HG03520 (cell line): ENCODE results near the gene MUTYH.

Source experiments
- ATAC-seq: cut with Tn5 transposase; IDR thresholded peaks from one replicate; pipeline ENCODE4 v1.9.1; 2021; ENCODE audit warnings: mild to moderate bottlenecking, moderate library complexity; ENCODE audit not compliant: unreplicated experiment

MUTYH gene

GRCh38 chr1:45351508-45351907, 11.3 kb upstream of the MUTYH start:
- ATAC-seq = no peak

- no peak for ATAC-seq
Observed at GRCh38 chr1:45348966-45349677, 8.9 kb upstream of the MUTYH start.

- ATAC-seq = no peak
Observed at GRCh38 chr1:45348609-45348965, 8.3 kb upstream of the MUTYH start.

GRCh38 chr1:45348020-45348419, 7.8 kb upstream of the MUTYH start:
- ATAC-seq = no peak

GRCh38 chr1:45346473-45346872, 6.2 kb upstream of the MUTYH start:
- no peak for ATAC-seq

- ATAC-seq = no peak
Observed at GRCh38 chr1:45345014-45345413, 4.8 kb upstream of the MUTYH start.

- ATAC-seq = no peak
Observed at GRCh38 chr1:45344499-45344898, 4.3 kb upstream of the MUTYH start.

- no peak for ATAC-seq
Observed at GRCh38 chr1:45340816-45341466, 701 bp upstream of the MUTYH start.

GRCh38 chr1:45337630-45338325, 2.5 kb downstream of the MUTYH start:
- ATAC-seq = no peak

- no peak for ATAC-seq
Observed at GRCh38 chr1:45335855-45336324, 4.3 kb downstream of the MUTYH start.

GRCh38 chr1:45334308-45335245, 5.7 kb downstream of the MUTYH start:
- no peak for ATAC-seq

GRCh38 chr1:45332346-45332720, 7.9 kb downstream of the MUTYH start:
- ATAC-seq = no peak

GRCh38 chr1:45331436-45332345, 8.5 kb downstream of the MUTYH start:
- ATAC-seq = no peak

- ATAC-seq = no peak
Observed at GRCh38 chr1:45329445-45329844, 10.8 kb downstream of the MUTYH start.

GRCh38 chr1:45328680-45329079, 11.6 kb downstream of the MUTYH start:
- no peak for ATAC-seq

- no peak for ATAC-seq
Observed at GRCh38 chr1:45327644-45328515, 12.4 kb downstream of the MUTYH start.

- ATAC-seq = no peak
Observed at GRCh38 chr1:45326627-45327623, 13.3 kb downstream of the MUTYH start, which contains the start of gene HPDL. TSS of gene HPDL (plus strand) at chr1:45326895. CDS start at chr1:45327149, 254 bp downstream.
